ENCODE data around the gene ABHD15. TPM values are rescaled to one million over a fixed set of nuclear protein-coding genes. Genes with fewer than 3 reads are reported as not detected.
A peak's percentile ranks its signal among the peaks of the same experiment; 100 is the strongest.

The ABHD15 gene
- total RNA-seq, 2 donors from 2014 or later, result 9.0 to 9.5 TPM

- Histone ChIP-seq H3K4me1 (peaks cover 0 to 55% of the 10 kb centered on the region in 2 donors), H3K27me3 (no peaks in the 10 kb centered on the region), H3K36me3 (no peaks in the 10 kb centered on the region), H3K27ac (peak within 1 kb of the TSS; percentile 86 to 97), H3K9me3 (no peaks in the 10 kb centered on the region), H3K4me3 (peak within 1 kb of the TSS; percentile 63 to 66)
- TF ChIP-seq CTCF (IDR thresholded peaks at IDR 0.05), result peak in 1 of 2 donors; percentile 14
- DNase-seq (ENCODE audit: low spot score), result peak; percentile 84
Observed at GRCh38 chr17:29568331-29569244, 1.8 kb upstream of the ABHD15 start, which contains the start of gene TP53I13. Gene TP53I13, plus strand, starts transcription at chr17:29568701. Its CDS starts 58 bp downstream, at chr17:29568759.

- Histone ChIP-seq H3K4me1 (peaks cover 0 to 50% of the 10 kb centered on the region in 2 donors), H3K27me3 (no peaks in the 10 kb centered on the region), H3K4me3 (peak overlapping the region; percentile 63 to 66), H3K27ac (peak overlapping the region; percentile 86 to 97), H3K9me3 (no peaks in the 10 kb centered on the region), H3K36me3 (no peaks in the 10 kb centered on the region)
- TF ChIP-seq CTCF (IDR thresholded peaks at IDR 0.05), result peak; percentile 46 to 54
- DNase-seq (ENCODE audit: low spot score), result peak; percentile 65
Observed at GRCh38 chr17:29567554-29568330, 905 bp upstream of the ABHD15 start.

DNA sequence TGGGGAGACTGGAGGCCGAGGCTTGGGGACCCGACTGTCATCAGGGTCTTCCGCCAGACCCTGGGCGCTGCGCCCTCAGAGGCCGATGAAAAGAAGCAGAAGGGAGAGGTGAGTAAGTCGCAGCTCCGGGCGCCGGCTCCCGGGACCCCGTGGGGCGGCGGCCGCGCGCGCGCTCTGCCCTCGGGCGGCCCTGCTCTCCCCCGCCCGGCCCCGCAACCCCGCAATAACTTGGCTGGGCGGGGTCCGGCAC lies 392 bp upstream of the ABHD15 start:
- Histone ChIP-seq H3K36me3 (no peaks in the 10 kb centered on the region), H3K4me1 (peaks cover 0 to 50% of the 10 kb centered on the region in 2 donors), H3K27ac (peak overlapping the region; percentile 86 to 97), H3K4me3 (peak overlapping the region; percentile 63 to 66), H3K9me3 (no peaks in the 10 kb centered on the region), H3K27me3 (no peaks in the 10 kb centered on the region)
- no peak for DNase-seq (ENCODE audit: low spot score)
- TF ChIP-seq CTCF (IDR thresholded peaks at IDR 0.05), result no peak

- H3K27ac ChIP-seq, result peak overlapping the region; percentile 86 to 97
- no peaks in the 10 kb centered on the region for H3K36me3 ChIP-seq
- TF ChIP-seq CTCF (IDR thresholded peaks at IDR 0.05), result no peak
- DNase-seq (ENCODE audit: low spot score), result peak; percentile 60
- no peaks in the 10 kb centered on the region for H3K27me3 ChIP-seq
- H3K4me1 ChIP-seq, result peaks cover 0 to 51% of the 10 kb centered on the region in 2 donors
- peak overlapping the region; percentile 63 to 66 for H3K4me3 ChIP-seq
- H3K9me3 ChIP-seq, result no peaks in the 10 kb centered on the region
Observed at GRCh38 chr17:29565643-29566472, 979 bp downstream of the ABHD15 start.

- H3K9me3 ChIP-seq, result no peaks in the 10 kb centered on the region
- TF ChIP-seq CTCF (IDR thresholded peaks at IDR 0.05), result no peak
- H3K4me1 ChIP-seq, result peaks cover 0 to 40% of the 10 kb centered on the region in 2 donors
- no peaks in the 10 kb centered on the region for H3K36me3 ChIP-seq
- H3K27ac ChIP-seq, result no peak overlapping the region
- no peaks in the 10 kb centered on the region for H3K27me3 ChIP-seq
- no peak for DNase-seq (ENCODE audit: low spot score)
- no peak overlapping the region for H3K4me3 ChIP-seq
Observed at GRCh38 chr17:29563816-29564215, 3.0 kb downstream of the ABHD15 start.
